B cell (primary cell): ENCODE data around the gene UTS2R.

Source experiments
- EZH2 ChIP-seq: IDR thresholded peaks from 2 replicates; pipeline ENCODE4 v1.6.1; 2012; ENCODE audit warnings: borderline replicate concordance, low read depth, mild to moderate bottlenecking, moderate library complexity, low read length; ENCODE audit not compliant: insufficient read depth, poor library complexity, severe bottlenecking
- TF ChIP-seq, protein P1 (sequence below): fragments of 200-600 bp; IDR thresholded peaks from one replicate; pipeline ENCODE4 v1.8.0; 2022; ENCODE audit warnings: antibody characterized with exemption, mild to moderate bottlenecking

GRCh38 chr17:82321947-82322466 is 49.6 kb upstream of the UTS2R start:
- TF ChIP-seq, protein P1, sequence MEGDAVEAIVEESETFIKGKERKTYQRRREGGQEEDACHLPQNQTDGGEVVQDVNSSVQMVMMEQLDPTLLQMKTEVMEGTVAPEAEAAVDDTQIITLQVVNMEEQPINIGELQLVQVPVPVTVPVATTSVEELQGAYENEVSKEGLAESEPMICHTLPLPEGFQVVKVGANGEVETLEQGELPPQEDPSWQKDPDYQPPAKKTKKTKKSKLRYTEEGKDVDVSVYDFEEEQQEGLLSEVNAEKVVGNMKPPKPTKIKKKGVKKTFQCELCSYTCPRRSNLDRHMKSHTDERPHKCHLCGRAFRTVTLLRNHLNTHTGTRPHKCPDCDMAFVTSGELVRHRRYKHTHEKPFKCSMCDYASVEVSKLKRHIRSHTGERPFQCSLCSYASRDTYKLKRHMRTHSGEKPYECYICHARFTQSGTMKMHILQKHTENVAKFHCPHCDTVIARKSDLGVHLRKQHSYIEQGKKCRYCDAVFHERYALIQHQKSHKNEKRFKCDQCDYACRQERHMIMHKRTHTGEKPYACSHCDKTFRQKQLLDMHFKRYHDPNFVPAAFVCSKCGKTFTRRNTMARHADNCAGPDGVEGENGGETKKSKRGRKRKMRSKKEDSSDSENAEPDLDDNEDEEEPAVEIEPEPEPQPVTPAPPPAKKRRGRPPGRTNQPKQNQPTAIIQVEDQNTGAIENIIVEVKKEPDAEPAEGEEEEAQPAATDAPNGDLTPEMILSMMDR: no peak
- TF ChIP-seq EZH2: no peak
